HG03060 (cell line): Measurements from ENCODE around the gene DNAJB12.
"Not testable (repeated sequence)": the region's sequence is repeated elsewhere in the genome, so short reads cannot be mapped to it uniquely, and the experiment has no call there.

Source experiments
- ATAC-seq: cut with Tn5 transposase; IDR thresholded peaks from one replicate; pipeline ENCODE4 v1.9.1; 2021; ENCODE audit warnings: low read depth, moderate number of reproducible peaks; ENCODE audit not compliant: unreplicated experiment

Gene DNAJB12

DNA sequence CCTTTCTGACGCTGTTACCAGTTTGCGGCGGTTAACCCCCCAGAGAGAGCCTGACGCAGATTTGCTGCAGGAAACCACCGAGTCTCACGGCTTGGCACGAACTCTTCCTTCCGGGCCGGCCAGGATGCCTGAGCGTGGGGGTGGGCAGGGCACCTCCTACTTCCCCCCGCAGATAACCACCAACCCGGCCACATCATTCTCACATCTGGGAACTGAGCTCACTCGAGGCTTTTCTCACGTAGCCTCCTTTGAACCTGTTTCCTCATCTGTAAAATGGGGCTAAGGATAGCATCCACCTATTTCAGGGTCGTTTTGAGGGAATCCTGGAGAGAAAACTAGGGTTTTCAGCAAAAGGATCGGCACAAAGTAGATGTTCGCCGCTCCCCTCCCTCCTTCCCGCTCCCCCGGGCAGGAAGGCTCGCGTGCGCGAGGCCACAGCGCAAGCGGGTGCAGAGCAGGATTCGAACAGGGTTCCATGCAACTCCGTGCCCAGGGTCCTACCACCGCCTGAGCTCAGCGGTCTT, 57.4 kb downstream of the DNAJB12 start:
- peak; percentile 44 for ATAC-seq

DNA sequence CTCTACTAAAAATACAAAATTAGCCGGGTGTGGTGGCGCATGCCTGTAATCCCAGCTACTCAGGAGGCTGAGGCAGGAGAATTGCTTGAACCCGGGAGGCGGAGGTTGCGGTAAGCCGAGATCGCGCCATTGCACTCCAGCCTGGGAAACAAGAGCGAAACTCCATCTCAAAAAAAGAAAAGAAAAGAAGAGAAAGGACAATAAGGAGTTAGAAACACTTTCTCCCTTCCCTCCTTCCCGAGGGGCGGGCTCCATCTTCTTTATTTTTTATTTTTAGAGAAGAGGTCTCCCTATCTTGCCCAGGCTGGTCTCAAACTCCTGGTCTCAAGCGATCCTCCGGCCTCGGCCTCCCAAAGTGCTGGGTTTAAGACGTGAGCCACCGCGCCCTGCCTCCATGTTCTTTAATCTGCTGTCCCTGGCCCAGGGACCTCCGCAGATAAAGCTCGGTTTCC, 57.9 kb downstream of the DNAJB12 start:
- ATAC-seq, result not testable (repeated sequence)

DNA sequence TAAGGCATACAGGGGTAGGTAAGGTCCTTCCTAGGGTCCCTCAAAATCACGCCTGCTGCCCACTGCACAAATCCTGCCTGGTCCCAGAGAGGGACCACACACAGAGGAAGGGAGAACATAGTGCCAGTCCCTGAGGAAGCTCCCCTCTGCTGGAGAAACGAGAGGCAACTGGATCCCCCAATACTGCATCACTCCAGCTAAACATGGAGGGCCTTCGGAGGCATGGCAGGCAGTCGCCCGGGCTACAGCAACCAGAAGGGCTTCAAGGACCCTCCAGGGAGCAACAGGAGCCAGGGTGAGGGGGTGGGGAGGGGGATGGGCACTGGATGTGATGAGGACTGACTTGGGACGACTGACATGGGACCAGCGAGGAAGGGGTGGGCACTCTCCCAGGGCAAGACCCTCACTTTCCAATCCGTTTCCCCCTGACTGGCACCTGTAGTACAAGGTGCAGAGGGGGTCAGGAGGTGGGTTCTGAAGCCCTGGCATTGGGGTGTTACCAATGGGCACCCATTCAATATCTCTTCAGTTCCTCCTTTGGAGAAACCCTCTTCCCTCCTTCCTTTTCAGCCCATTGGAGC, 59.3 kb downstream of the DNAJB12 start:
- ATAC-seq, result no peak

DNA sequence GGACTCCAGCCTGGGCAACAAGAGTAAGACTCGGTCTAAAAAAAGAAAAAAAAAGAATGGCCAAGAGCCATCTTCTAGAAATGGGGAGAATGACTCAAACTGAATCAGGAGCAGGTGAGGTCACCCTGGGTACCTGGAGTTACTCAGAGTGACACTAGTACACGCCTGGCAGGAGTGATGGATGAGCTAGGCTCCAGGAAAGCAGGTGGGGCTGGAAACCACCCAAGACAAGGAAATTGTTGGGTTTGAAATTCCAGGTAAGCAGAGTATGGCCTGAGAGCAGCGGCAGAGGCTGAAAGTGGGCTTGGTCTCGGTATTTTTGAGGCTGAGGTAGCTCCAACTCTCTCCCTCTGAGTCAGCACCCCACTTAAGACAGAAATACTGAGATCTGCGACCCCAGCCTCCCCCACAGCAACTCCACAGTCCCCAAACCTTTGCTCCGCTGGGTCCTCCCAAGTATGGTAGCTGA, 62.5 kb downstream of the DNAJB12 start:
- no peak for ATAC-seq

DNA sequence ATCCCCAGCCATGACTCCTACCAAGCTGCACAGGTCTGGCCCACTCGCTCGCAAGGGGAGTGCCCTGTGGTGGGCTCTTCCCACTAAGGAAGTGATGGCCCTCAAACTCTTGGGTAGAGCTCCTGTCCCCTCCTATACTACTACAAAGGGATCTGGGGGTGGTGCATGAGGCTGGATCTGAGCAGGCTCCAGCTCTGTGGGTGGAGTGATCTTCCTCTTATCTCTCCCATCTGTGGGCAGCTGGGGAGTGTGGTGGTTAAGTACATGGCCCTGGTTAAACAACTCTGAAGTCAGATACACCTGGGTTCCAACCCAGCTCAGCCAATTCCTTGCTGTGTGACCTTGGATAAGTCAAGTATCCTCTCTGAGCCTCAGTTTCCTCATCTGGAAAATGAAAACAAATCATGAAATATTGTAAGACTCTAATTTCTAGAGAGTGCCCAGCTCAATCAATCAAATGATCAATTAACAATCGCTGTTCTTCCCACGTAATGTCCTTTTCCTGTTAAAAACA, 63.6 kb downstream of the DNAJB12 start:
- no peak for ATAC-seq

DNA sequence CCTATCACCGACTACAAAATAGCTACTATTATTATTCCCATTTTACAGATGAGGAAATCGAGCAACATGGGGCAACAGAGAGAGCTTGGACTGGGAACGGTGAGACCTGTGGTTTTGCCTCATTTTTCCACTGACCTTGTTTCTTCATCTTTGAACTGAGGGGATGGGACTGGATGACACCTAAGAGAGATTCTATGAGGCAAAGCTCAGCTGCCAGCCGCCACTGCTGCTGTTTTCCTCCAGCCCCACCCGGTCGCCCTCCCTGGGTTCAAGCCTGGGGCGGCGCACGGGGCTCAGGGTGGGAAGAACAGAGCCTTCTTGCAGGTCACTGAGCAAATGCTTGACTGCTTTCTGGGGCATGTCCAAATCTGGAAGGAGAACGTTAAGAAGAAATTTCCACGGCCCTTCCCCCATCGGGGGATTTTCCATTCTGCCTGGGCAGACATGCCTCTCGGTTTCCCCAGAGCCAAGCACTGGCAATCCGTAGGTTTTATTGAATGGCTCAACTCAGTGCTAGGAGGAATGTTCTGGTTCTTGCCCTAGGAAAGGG, 68.7 kb downstream of the DNAJB12 start:
- ATAC-seq, result no peak

DNA sequence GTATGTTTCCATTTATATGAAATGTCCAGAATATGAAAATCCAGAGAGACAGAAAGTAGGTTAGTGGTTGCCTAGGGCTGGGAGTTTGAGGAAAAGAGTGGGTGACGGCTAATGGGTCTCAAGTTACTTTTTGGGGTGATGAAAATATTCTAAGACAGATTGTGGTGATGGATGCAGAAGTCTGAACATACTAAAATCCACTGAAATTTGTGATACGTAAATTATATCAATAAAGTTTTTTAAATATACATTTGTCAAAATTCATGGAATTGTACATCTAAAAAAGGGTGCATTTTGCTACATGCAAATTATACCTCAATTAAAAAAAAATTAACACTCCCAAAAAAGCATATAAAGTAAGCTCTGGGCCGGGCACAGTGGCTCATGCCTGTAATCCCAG, 71.6 kb downstream of the DNAJB12 start:
- no peak for ATAC-seq
